MM.1S (cell line): ENCODE results near the gene SEPHS2.

ENCODE experiments used
- CTCF ChIP-seq: fragments of 300-600 bp; sonication (generic); IDR thresholded peaks from 2 replicates; pipeline ENCODE4 v1.5.1; 2016; ENCODE audit warnings: antibody characterized with exemption, low read length, mixed read lengths
- EZH2 ChIP-seq: fragments of 300-600 bp; sonication (generic); optimal IDR thresholded peaks from 2 replicates; pipeline ENCODE3; 2017; ENCODE audit warnings: low read depth, mild to moderate bottlenecking, antibody characterized with exemption, low read length, mixed read lengths

GRCh38 chr16:30417529-30418349 is 27.9 kb downstream of the SEPHS2 start:
- TF ChIP-seq CTCF (peak; percentile 30), EZH2 (no peak)
